Fibroblast of lung (primary cell): ENCODE results near the gene TCF7L1. TPM values are rescaled to one million over a fixed set of nuclear protein-coding genes. Genes with fewer than 3 reads are reported as not detected.
"Not testable (repeated sequence)": the region's sequence is repeated elsewhere in the genome, so short reads cannot be mapped to it uniquely, and the experiment has no call there.

Experiments
- DNase-seq, 2 donors: peaks; one replicate each; pipeline versions ENCODE4 v3.0.0 to v3.0.0-alpha.2; 2010; ENCODE audit warnings: low read depth in 2 of 2
- H2AFZ ChIP-seq: 2 replicates; pipeline ENCODE4 v1.5.1; 2012; ENCODE audit warnings: low read length, control low read depth, inconsistent platforms
- H3K27ac ChIP-seq: 2 replicates; pipeline ENCODE4 v1.5.1; 2011; ENCODE audit warnings: low read length, control low read depth; ENCODE audit not compliant: insufficient read depth
- H3K27me3 ChIP-seq: 2 replicates; pipeline ENCODE4 v1.5.1; 2011; ENCODE audit warnings: mild to moderate bottlenecking, low read length; ENCODE audit not compliant: control insufficient read depth, insufficient read depth
- H3K36me3 ChIP-seq: 2 replicates; pipeline ENCODE4 v1.5.1; 2011; ENCODE audit warnings: low read length; ENCODE audit not compliant: control insufficient read depth, insufficient read depth
- H3K4me1 ChIP-seq: 2 replicates; pipeline ENCODE4 v1.5.1; 2011; ENCODE audit warnings: low read length; ENCODE audit not compliant: control insufficient read depth, insufficient read depth; ENCODE audit errors: extremely low read depth
- H3K4me2 ChIP-seq: 2 replicates; pipeline ENCODE4 v1.5.1; 2011; ENCODE audit warnings: low read length, control low read depth; ENCODE audit not compliant: insufficient read depth; ENCODE audit errors: extremely low read depth
- H3K4me3 ChIP-seq, 4 experiments: fragments of 200-600 bp in 1 of 4; sonication (generic) in 1 of 4; replicated peaks in 1 of 4; 2 replicates each; pipeline ENCODE4 v1.5.1; 2011 to 2016; ENCODE audit warnings: low read length in 4 of 4, low read depth in 3 of 4, mild to moderate bottlenecking in 3 of 4, control low read depth in 2 of 4, inconsistent platforms in 1 of 4, mixed read lengths in 1 of 4; ENCODE audit not compliant: insufficient read depth in 1 of 4; ENCODE audit errors: control extremely low read depth in 1 of 4
- H3K79me2 ChIP-seq: 2 replicates; pipeline ENCODE4 v1.5.1; 2012; ENCODE audit warnings: mild to moderate bottlenecking, low read length, inconsistent platforms; ENCODE audit not compliant: control insufficient read depth, insufficient read depth
- H3K9ac ChIP-seq: 2 replicates; pipeline ENCODE4 v1.5.1; 2011; ENCODE audit warnings: mild to moderate bottlenecking, low read length, control low read depth; ENCODE audit not compliant: insufficient read depth
- H3K9me3 ChIP-seq: 2 replicates; pipeline ENCODE4 v1.5.1; 2012; ENCODE audit warnings: low read depth, low read length; ENCODE audit not compliant: control insufficient read depth, insufficient read depth
- H4K20me1 ChIP-seq: 2 replicates; pipeline ENCODE4 v1.5.1; 2011; ENCODE audit warnings: low read length; ENCODE audit not compliant: control insufficient read depth, insufficient read depth; ENCODE audit errors: extremely low read depth
- CTCF ChIP-seq, 2 donors: IDR thresholded peaks in 1 of 2; conservative IDR thresholded peaks in 1 of 2; 1 replicate in 1 of 2; 2 replicates in 1 of 2; pipeline ENCODE4 v1.5.1; 2011 to 2012; ENCODE audit warnings: low read length in 2 of 2, control low read depth in 1 of 2, inconsistent platforms in 1 of 2, low read depth in 1 of 2, mild to moderate bottlenecking in 1 of 2
- EZH2 ChIP-seq: IDR thresholded peaks from 2 replicates; pipeline ENCODE4 v1.5.1; 2012; ENCODE audit warnings: low read length, control low read depth, mild to moderate bottlenecking; ENCODE audit errors: missing control alignments
- polyA plus RNA-seq, 2 donors: library from polyadenylated mRNA; depleted of rRNA in 1 of 2; stranded (reverse) in 1 of 2; unstranded in 1 of 2; fragments of >200 nt; gene quantifications; 2 replicates each; pipeline ENCODE4 v1.2.1, GENCODE V29; 2011 to 2012; ENCODE audit warnings: missing spikeins in 1 of 2
- total RNA-seq: library from RNA; depleted of rRNA; stranded (reverse); fragments of >200 nt; gene quantifications from 2 replicates; pipeline ENCODE4 v1.2.1, GENCODE V29; 2014

The TCF7L1 gene
- total and polyA plus RNA-seq, 2 donors (not counting 1 experiment from before 2014, with no cell fraction given), result 0.83 to 1.5 TPM

- TF ChIP-seq EZH2 (no peak), CTCF (conservative IDR thresholded peaks at IDR 0.05 in 1 of 2, IDR thresholded peaks at IDR 0.05 in 1 of 2; ENCODE audit: low read depth in 1 of 2, low read length in 2 of 2) (no peak)
- H3K79me2 ChIP-seq, result peaks cover 14% of the 10 kb centered on the region
- H3K27ac ChIP-seq, result no peak overlapping the region
- no peaks in the 10 kb centered on the region for H4K20me1 ChIP-seq
- no peak overlapping the region for H3K4me2 ChIP-seq
- no peaks in the 10 kb centered on the region for H3K9me3 ChIP-seq
- peaks cover 15% of the 10 kb centered on the region for H3K36me3 ChIP-seq
- H3K4me3 ChIP-seq, result no peak overlapping the region
- H3K9ac ChIP-seq, result no peak overlapping the region
- peaks cover 2% of the 10 kb centered on the region for H3K4me1 ChIP-seq
- no peak overlapping the region for H2AFZ ChIP-seq
- DNase-seq, result peak; percentile 59 to 60
- no peaks in the 10 kb centered on the region for H3K27me3 ChIP-seq
These were observed 185.3 kb downstream of the TCF7L1 start for GRCh38 chr2:85318222-85319074.

GRCh38 chr2:85319796-85320195 is 186.6 kb downstream of the TCF7L1 start:
- peaks cover 25% of the 10 kb centered on the region for H3K79me2 ChIP-seq
- DNase-seq, result no peak
- H3K27ac ChIP-seq, result no peak overlapping the region
- no peaks in the 10 kb centered on the region for H3K4me1 ChIP-seq
- H3K9me3 ChIP-seq, result no peaks in the 10 kb centered on the region
- no peak overlapping the region for H3K9ac ChIP-seq
- H3K4me3 ChIP-seq, result no peak overlapping the region
- no peak overlapping the region for H3K4me2 ChIP-seq
- no peak overlapping the region for H2AFZ ChIP-seq
- no peaks in the 10 kb centered on the region for H4K20me1 ChIP-seq
- TF ChIP-seq CTCF (conservative IDR thresholded peaks at IDR 0.05 in 1 of 2, IDR thresholded peaks at IDR 0.05 in 1 of 2; ENCODE audit: low read depth in 1 of 2, low read length in 2 of 2) (no peak), EZH2 (no peak)
- no peaks in the 10 kb centered on the region for H3K27me3 ChIP-seq
- peaks cover 18% of the 10 kb centered on the region for H3K36me3 ChIP-seq

GRCh38 chr2:85323351-85323987 is 190.3 kb downstream of the TCF7L1 start:
- Histone ChIP-seq H3K27me3 (no peaks in the 10 kb centered on the region), H3K4me2 (no peak overlapping the region), H3K9me3 (no peaks in the 10 kb centered on the region), H3K9ac (no peak overlapping the region), H3K36me3 (peaks cover 18% of the 10 kb centered on the region), H3K4me3 (no peak overlapping the region), H2AFZ (no peak overlapping the region), H3K79me2 (peaks cover 52% of the 10 kb centered on the region), H3K27ac (no peak overlapping the region), H3K4me1 (peaks cover 2% of the 10 kb centered on the region), H4K20me1 (no peaks in the 10 kb centered on the region)
- no peak for DNase-seq
- TF ChIP-seq CTCF (conservative IDR thresholded peaks at IDR 0.05 in 1 of 2, IDR thresholded peaks at IDR 0.05 in 1 of 2; ENCODE audit: low read depth in 1 of 2, low read length in 2 of 2), result no peak
- TF ChIP-seq EZH2, result no peak

GRCh38 chr2:85323988-85324367 is 190.8 kb downstream of the TCF7L1 start:
- H4K20me1 ChIP-seq, H3K9ac ChIP-seq, H2AFZ ChIP-seq, H3K27ac ChIP-seq, H3K4me2 ChIP-seq, H3K9me3 ChIP-seq, DNase-seq, H3K4me1 ChIP-seq, H3K4me3 ChIP-seq, H3K27me3 ChIP-seq: not testable (repeated sequence)
- Histone ChIP-seq H3K79me2 (peaks cover 52% of the 10 kb centered on the region), H3K36me3 (peaks cover 18% of the 10 kb centered on the region)
